ENCODE data around the gene RPL21. TPM values are rescaled to one million over a fixed set of nuclear protein-coding genes. Genes with fewer than 3 reads are reported as not detected.
A peak's percentile ranks its signal among the peaks of the same experiment; 100 is the strongest.

RPL21 gene
- total RNA-seq (831 and 848 TPM in 2 replicates), polyA plus RNA-seq (1,415 and 1,841 TPM in 2 replicates), polyA minus RNA-seq (ENCODE audit: low replicate concordance) (10.6 and 22.4 TPM in 2 replicates)
- polyA plus RNA-seq (2012): 1,556 and 1,859 TPM in 2 replicates

GRCh38 chr13:27251166-27252091 is at the start of gene RPL21:
TSS of gene RPL21 (plus strand) at chr13:27251558. CDS start at chr13:27253777, 2,219 bp downstream.
- Histone ChIP-seq H2AFZ (ENCODE audit: low read length) (peak within 1 kb of the TSS; percentile 77), H3K27ac (ENCODE audit: insufficient read depth, low read length) (peak within 1 kb of the TSS; percentile 88), H3K9me3 (ENCODE audit: control insufficient read depth, insufficient read depth, low read depth, low read length) (no peaks in the 10 kb centered on the region), H3K4me2 (ENCODE audit: extremely low read depth, insufficient read depth, low read length) (peak within 1 kb of the TSS; percentile 88), H3K9ac (ENCODE audit: insufficient read depth, low read length) (peak within 1 kb of the TSS; percentile 88), H3K4me3 (replicated peaks in 1 of 4; ENCODE audit: control extremely low read depth in 1 of 4, insufficient read depth in 1 of 4, low read depth in 3 of 4, low read length in 4 of 4) (peak within 1 kb of the TSS; percentile 66 to 98 (median 90)), H3K79me2 (ENCODE audit: control insufficient read depth, insufficient read depth, low read length) (peaks cover 40% of the 10 kb centered on the region), H4K20me1 (ENCODE audit: control insufficient read depth, extremely low read depth, insufficient read depth, low read length) (no peaks in the 10 kb centered on the region), H3K36me3 (ENCODE audit: control insufficient read depth, insufficient read depth, low read length) (no peaks in the 10 kb centered on the region), H3K27me3 (ENCODE audit: control insufficient read depth, insufficient read depth, low read length) (no peaks in the 10 kb centered on the region), H3K4me1 (ENCODE audit: control insufficient read depth, extremely low read depth, insufficient read depth, low read length) (peaks cover 3% of the 10 kb centered on the region)
- TF ChIP-seq EZH2 (IDR thresholded peaks at IDR 0.05; ENCODE audit: low read length, missing control alignments) (no peak), CTCF (conservative IDR thresholded peaks at IDR 0.05 in 1 of 2, IDR thresholded peaks at IDR 0.05 in 1 of 2; ENCODE audit: low read depth in 1 of 2, low read length in 2 of 2) (no peak)
- DNase-seq (ENCODE audit: low read depth in 2 of 2): peak; percentile 98 to 99

- no peaks in the 10 kb centered on the region for H3K79me2 ChIP-seq (ENCODE audit: control insufficient read depth, insufficient read depth, low read length)
- H3K27ac ChIP-seq (ENCODE audit: insufficient read depth, low read length): no peak overlapping the region
- H3K4me2 ChIP-seq (ENCODE audit: extremely low read depth, insufficient read depth, low read length): no peak overlapping the region
- no peak overlapping the region for H2AFZ ChIP-seq (ENCODE audit: low read length)
- no peak overlapping the region for H3K9ac ChIP-seq (ENCODE audit: insufficient read depth, low read length)
- no peaks in the 10 kb centered on the region for H3K27me3 ChIP-seq (ENCODE audit: control insufficient read depth, insufficient read depth, low read length)
- TF ChIP-seq EZH2 (IDR thresholded peaks at IDR 0.05; ENCODE audit: low read length, missing control alignments) (no peak), CTCF (conservative IDR thresholded peaks at IDR 0.05 in 1 of 2, IDR thresholded peaks at IDR 0.05 in 1 of 2; ENCODE audit: low read depth in 1 of 2, low read length in 2 of 2) (no peak)
- peak in 1 of 2 donors; percentile 23 for DNase-seq (ENCODE audit: low read depth in 2 of 2)
- no peaks in the 10 kb centered on the region for H4K20me1 ChIP-seq (ENCODE audit: control insufficient read depth, extremely low read depth, insufficient read depth, low read length)
- no peak overlapping the region for H3K4me3 ChIP-seq (replicated peaks in 1 of 4; ENCODE audit: control extremely low read depth in 1 of 4, insufficient read depth in 1 of 4, low read depth in 3 of 4, low read length in 4 of 4)
- no peaks in the 10 kb centered on the region for H3K4me1 ChIP-seq (ENCODE audit: control insufficient read depth, extremely low read depth, insufficient read depth, low read length)
- no peaks in the 10 kb centered on the region for H3K9me3 ChIP-seq (ENCODE audit: control insufficient read depth, insufficient read depth, low read depth, low read length)
- no peaks in the 10 kb centered on the region for H3K36me3 ChIP-seq (ENCODE audit: control insufficient read depth, insufficient read depth, low read length)
These were observed 49.7 kb upstream of the RPL21 start for GRCh38 chr13:27201661-27202060.

GRCh38 chr13:27203186-27203585 is 48.2 kb upstream of the RPL21 start:
- Histone ChIP-seq H3K4me3 (replicated peaks in 1 of 4; ENCODE audit: control extremely low read depth in 1 of 4, insufficient read depth in 1 of 4, low read depth in 3 of 4, low read length in 4 of 4) (no peak overlapping the region), H3K4me2 (ENCODE audit: extremely low read depth, insufficient read depth, low read length) (no peak overlapping the region), H3K9ac (ENCODE audit: insufficient read depth, low read length) (no peak overlapping the region), H3K79me2 (ENCODE audit: control insufficient read depth, insufficient read depth, low read length) (no peaks in the 10 kb centered on the region), H4K20me1 (ENCODE audit: control insufficient read depth, extremely low read depth, insufficient read depth, low read length) (no peaks in the 10 kb centered on the region), H2AFZ (ENCODE audit: low read length) (no peak overlapping the region), H3K27ac (ENCODE audit: insufficient read depth, low read length) (no peak overlapping the region), H3K27me3 (ENCODE audit: control insufficient read depth, insufficient read depth, low read length) (no peaks in the 10 kb centered on the region), H3K36me3 (ENCODE audit: control insufficient read depth, insufficient read depth, low read length) (no peaks in the 10 kb centered on the region), H3K9me3 (ENCODE audit: control insufficient read depth, insufficient read depth, low read depth, low read length) (no peaks in the 10 kb centered on the region), H3K4me1 (ENCODE audit: control insufficient read depth, extremely low read depth, insufficient read depth, low read length) (no peaks in the 10 kb centered on the region)
- no peak for DNase-seq (ENCODE audit: low read depth in 2 of 2)
- TF ChIP-seq CTCF (conservative IDR thresholded peaks at IDR 0.05 in 1 of 2, IDR thresholded peaks at IDR 0.05 in 1 of 2; ENCODE audit: low read depth in 1 of 2, low read length in 2 of 2): no peak

Measured in fibroblast of lung (primary cell).